GM12878 (cell line): ENCODE results near the gene TMEM170B. TPM values are rescaled to one million over a fixed set of nuclear protein-coding genes. Genes with fewer than 3 reads are reported as not detected.

Source experiments
- ASH2L ChIP-seq: fragments of 300-600, 200-600 bp; sonication (generic); IDR thresholded peaks from 2 replicates; pipeline ENCODE4 v1.6.1; 2017; ENCODE audit warnings: low read depth, mild to moderate bottlenecking, borderline replicate concordance
- BHLHE40 ChIP-seq, 2 experiments: fragments of 450-650 bp in 1 of 2; IDR thresholded peaks; 2 replicates each; pipeline ENCODE4 v1.6.1; 2011 to 2017; ENCODE audit warnings: low read depth in 2 of 2, borderline replicate concordance in 1 of 2, improper control_type of control experiment in 1 of 2, low read length in 1 of 2, mild to moderate bottlenecking in 1 of 2
- BRCA1 ChIP-seq: IDR thresholded peaks from 2 replicates; pipeline ENCODE4 v1.6.1; 2011; ENCODE audit warnings: low read depth, low read length, improper control_type of control experiment
- CBX3 ChIP-seq: fragments of 200-600 bp; sonication (generic); IDR thresholded peaks from 2 replicates; pipeline ENCODE4 v1.6.1; 2016; ENCODE audit warnings: low read depth, borderline replicate concordance
- ESRRA ChIP-seq: IDR thresholded peaks from 2 replicates; pipeline ENCODE4 v1.6.1; 2012; ENCODE audit warnings: mild to moderate bottlenecking, low read length, improper control_type of control experiment
- ETV6 ChIP-seq, 2 experiments: fragments of 450-650 bp in 1 of 2; IDR thresholded peaks in 1 of 2; conservative IDR thresholded peaks in 1 of 2; 2 replicates each; pipeline ENCODE4 v1.6.1; 2014; ENCODE audit warnings: antibody characterized with exemption in 1 of 2, borderline replicate concordance in 1 of 2, low read depth in 1 of 2, mild to moderate bottlenecking in 1 of 2, moderate library complexity in 1 of 2
- HDGF ChIP-seq: fragments of 450-650 bp; IDR thresholded peaks from 2 replicates; pipeline ENCODE4 v1.6.1; 2016; ENCODE audit warnings: antibody characterized with exemption
- IKZF2 ChIP-seq, 2 experiments: fragments of 450-650 bp; IDR thresholded peaks; 2 replicates each; pipeline ENCODE4 v1.6.1; 2017; ENCODE audit warnings: mild to moderate bottlenecking in 2 of 2, moderate library complexity in 2 of 2
- IRF4 ChIP-seq: IDR thresholded peaks from 2 replicates; pipeline ENCODE4 v1.6.1; 2011; ENCODE audit warnings: low read depth, low read length
- KLF5 ChIP-seq: fragments of 450-650 bp; IDR thresholded peaks from 2 replicates; pipeline ENCODE4 v1.6.1; 2014; ENCODE audit warnings: mild to moderate bottlenecking; ENCODE audit not compliant: partially characterized antibody
- MEF2B ChIP-seq: fragments of 450-650 bp; IDR thresholded peaks from 2 replicates; pipeline ENCODE4 v1.6.1; 2018; ENCODE audit warnings: mild to moderate bottlenecking, moderate library complexity; ENCODE audit not compliant: partially characterized antibody, poor library complexity, severe bottlenecking
- MTA3 ChIP-seq: IDR thresholded peaks from 2 replicates; pipeline ENCODE4 v1.6.1; 2012; ENCODE audit warnings: low read length, inconsistent platforms, borderline replicate concordance
- NFIC ChIP-seq: IDR thresholded peaks from 2 replicates; pipeline ENCODE4 v1.6.1; 2012; ENCODE audit warnings: low read depth, mild to moderate bottlenecking, inconsistent platforms, low read length, moderate library complexity
- NR2F1 ChIP-seq: fragments of 450-650 bp; conservative IDR thresholded peaks from 2 replicates; pipeline ENCODE4 v1.6.1; 2017; ENCODE audit warnings: mild to moderate bottlenecking
- POLR2AphosphoS2 ChIP-seq: IDR thresholded peaks from 2 replicates; pipeline ENCODE4 v1.6.1; 2011; ENCODE audit warnings: low read depth, mild to moderate bottlenecking, low read length, improper control_type of control experiment, moderate library complexity
- REST ChIP-seq: IDR thresholded peaks from 2 replicates; pipeline ENCODE4 v1.6.1; 2012; ENCODE audit warnings: mild to moderate bottlenecking, low read depth, low read length
- SPI1 ChIP-seq: IDR thresholded peaks from 2 replicates; pipeline ENCODE4 v1.6.1; 2011; ENCODE audit warnings: low read depth, mild to moderate bottlenecking, low read length, moderate library complexity, borderline replicate concordance; ENCODE audit not compliant: insufficient read depth
- SREBF2 ChIP-seq: IDR thresholded peaks from 2 replicates; pipeline ENCODE4 v1.6.1; 2012; ENCODE audit warnings: mild to moderate bottlenecking, low read length
- SRF ChIP-seq, 2 experiments: IDR thresholded peaks; 2 replicates each; pipeline ENCODE4 v1.6.1; 2011; ENCODE audit warnings: low read depth in 2 of 2, low read length in 2 of 2, mild to moderate bottlenecking in 1 of 2, moderate library complexity in 1 of 2
- SUZ12 ChIP-seq: fragments of 200-600 bp; sonication (generic); IDR thresholded peaks from one replicate; pipeline ENCODE4 v1.6.1; 2018; ENCODE audit warnings: antibody characterized with exemption, mild to moderate bottlenecking; ENCODE audit not compliant: unreplicated experiment
- TAF1 ChIP-seq: IDR thresholded peaks from 2 replicates; pipeline ENCODE4 v1.6.1; 2011; ENCODE audit warnings: mild to moderate bottlenecking, low read depth, low read length, borderline replicate concordance
- WRNIP1 ChIP-seq: IDR thresholded peaks from 2 replicates; pipeline ENCODE4 v1.6.1; 2011; ENCODE audit warnings: low read depth, low read length, improper control_type of control experiment, borderline replicate concordance
- ZBTB11 ChIP-seq: fragments of 450-650 bp; formaldehyde crosslinking; IDR thresholded peaks from 2 replicates; pipeline ENCODE4 v1.5.0; 2022; ENCODE audit warnings: mild to moderate bottlenecking, missing genetic modification characterization
- ZSCAN29 ChIP-seq: fragments of 450-650 bp; IDR thresholded peaks from 2 replicates; pipeline ENCODE4 v1.6.1; 2017; ENCODE audit warnings: mild to moderate bottlenecking, moderate library complexity
- polyA plus RNA-seq, 11 experiments: library from polyadenylated mRNA; depleted of rRNA in 4 of 11; unstranded in 6 of 11; stranded (reverse) in 5 of 11; fragments of >200 nt; fragmentation: Nextera tagmentation in 4 of 11; fragmentation: Illumina TruSeq in 1 of 11; extraction: Ambion mirVana in 4 of 11; extraction: Trizol in 1 of 11; gene quantifications; 1 replicate in 1 of 11; 2 replicates in 10 of 11; pipeline versions ENCODE4 v1.2.1 to v1.2.3, GENCODE V29; 2011 to 2016; ENCODE audit warnings: inconsistent platforms in 2 of 11, missing spikeins in 2 of 11, low read depth in 1 of 11
- total RNA-seq, 4 experiments: library from RNA; depleted of rRNA in 3 of 4; stranded (reverse); fragments of >200 nt in 3 of 4; fragmentation: Illumina TruSeq in 1 of 4; extraction: Trizol in 1 of 4; gene quantifications; 2 replicates each; pipeline versions ENCODE4 v1.2.1 to v1.2.3, GENCODE V29; 2013 to 2021

TMEM170B gene
- total and polyA plus RNA-seq, 10 of the 15 experiments (the other 5 are each of a cell fraction or from before 2014, with no cell fraction given), result 0.38 to 10.3 (median 4.2) TPM

- TF ChIP-seq NR2F1 (peak; percentile 72), SUZ12 (no peak), SPI1 (no peak), KLF5 (no peak), SREBF2 (no peak), ZBTB11 (CRISPR knock-in tag) (no peak), MTA3 (no peak), CBX3 (no peak), BHLHE40 (IDR thresholded peaks at IDR 0.05; ENCODE audit: borderline replicate concordance in 1 of 2, low read depth in 2 of 2, low read length in 1 of 2) (no peak), NFIC (no peak; the same call in 1 of the 2 replicates), ESRRA (no peak), MEF2B (no peak), REST (no peak), POLR2AphosphoS2 (no peak), IRF4 (no peak), WRNIP1 (no peak), ASH2L (no peak), ETV6 (conservative IDR thresholded peaks at IDR 0.05 in 1 of 2, IDR thresholded peaks at IDR 0.05 in 1 of 2; ENCODE audit: borderline replicate concordance in 1 of 2, low read depth in 1 of 2) (peak in 1 of 2 experiments; percentile 30; a peak in 1 of 4 replicates), TAF1 (0 out of 2 replicates have a peak, but pooled peaks have one; percentile 26), SRF (IDR thresholded peaks at IDR 0.05; ENCODE audit: low read depth in 2 of 2, low read length in 2 of 2) (no peak), HDGF (no peak), ZSCAN29 (no peak), BRCA1 (no peak), IKZF2 (IDR thresholded peaks at IDR 0.05) (0 out of 4 replicates have a peak, but pooled peaks have one; percentile 15 to 32)
These were observed 41.1 kb upstream of the TMEM170B start (continued) for GRCh38 chr6:11496152-11497060.
